HG02610 (cell line): ENCODE results near the gene FXN.
"Not testable (repeated sequence)": the region's sequence is repeated elsewhere in the genome, so short reads cannot be mapped to it uniquely, and the experiment has no call there.

Source experiments
- ATAC-seq: cut with Tn5 transposase; IDR thresholded peaks from one replicate; pipeline ENCODE4 v1.9.1; 2021; ENCODE audit warnings: mild to moderate bottlenecking, moderate library complexity; ENCODE audit not compliant: unreplicated experiment

Gene FXN

DNA sequence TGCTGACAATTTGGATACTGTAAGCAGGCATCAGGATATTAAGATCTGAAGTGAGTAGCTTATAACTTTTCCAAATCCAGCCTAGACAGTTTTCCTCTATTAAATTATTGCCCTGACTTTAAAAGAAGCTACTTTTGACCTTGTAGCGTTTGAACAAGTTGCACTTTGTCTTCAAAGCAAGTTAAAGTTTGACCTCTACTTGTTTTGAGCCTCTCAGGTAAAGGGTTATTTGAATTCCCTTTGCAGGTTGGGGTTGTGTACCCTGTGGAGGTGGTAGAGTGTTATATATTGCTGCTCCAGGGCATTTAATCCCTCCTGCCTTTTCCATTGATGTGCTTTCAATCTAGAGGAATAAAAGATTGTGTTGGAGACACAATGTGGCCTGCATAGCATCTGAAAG is 30.1 kb downstream of the FXN start:
- no peak for ATAC-seq

DNA sequence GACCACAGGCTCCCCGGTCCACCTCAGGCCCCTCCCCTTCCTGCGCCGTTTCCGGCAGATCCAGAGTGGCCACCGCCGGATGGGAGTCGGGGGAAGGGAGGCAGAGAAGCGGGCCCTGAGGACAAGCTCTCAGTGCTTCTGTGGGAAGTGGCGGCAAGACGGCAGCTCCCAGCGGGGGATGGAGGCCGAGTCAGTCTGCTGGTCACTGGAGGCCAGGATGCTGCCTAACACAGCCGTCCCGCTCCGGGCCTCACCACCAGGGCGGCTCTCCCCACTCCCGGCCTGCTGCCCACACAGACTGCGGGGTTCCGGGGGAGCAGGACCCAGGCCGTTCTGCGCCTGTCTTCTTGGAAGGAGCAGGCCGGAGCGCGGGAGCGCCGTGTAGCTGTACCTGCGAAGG is 31.4 kb downstream of the FXN start:
- ATAC-seq: no peak

DNA sequence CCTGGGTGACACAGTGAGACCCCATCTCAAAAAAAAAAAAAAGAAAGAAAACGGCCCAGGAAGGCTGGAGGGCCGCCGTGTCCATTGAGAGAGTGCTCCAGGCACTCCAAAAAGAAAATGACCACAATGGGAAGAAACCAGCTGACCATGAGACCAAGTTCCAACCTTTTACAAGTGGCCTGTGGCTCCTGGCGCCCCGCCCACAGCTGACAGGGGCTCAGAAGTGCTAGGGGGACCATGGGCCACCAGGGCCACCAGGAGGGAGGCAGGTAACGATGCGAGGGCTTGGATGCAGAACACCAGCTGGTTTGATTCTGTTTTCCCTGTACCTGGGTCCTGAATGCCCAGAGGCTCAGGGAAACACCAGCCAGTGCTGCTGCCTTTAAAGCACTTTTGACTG is 34.6 kb downstream of the FXN start:
- no peak for ATAC-seq

DNA sequence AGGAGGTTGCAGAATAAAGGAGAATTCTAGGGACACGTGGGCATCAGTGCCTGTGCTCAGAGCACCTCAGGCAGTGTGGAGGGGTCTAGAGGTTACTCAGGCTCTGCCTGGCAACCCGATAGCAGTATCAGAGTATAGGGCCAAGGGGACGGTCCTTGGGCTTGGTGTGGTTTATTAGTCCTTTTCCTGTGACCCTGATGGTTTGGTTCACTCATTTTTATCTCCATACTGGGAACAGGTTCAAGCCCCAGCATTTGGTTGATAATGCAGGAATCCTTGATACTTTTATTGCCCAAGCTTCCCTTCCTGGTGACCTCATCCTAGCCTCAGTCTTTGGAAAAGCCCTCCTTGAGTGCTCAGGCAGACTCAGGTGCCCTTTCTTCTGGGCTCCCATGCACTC is 35.5 kb downstream of the FXN start:
- ATAC-seq: no peak

DNA sequence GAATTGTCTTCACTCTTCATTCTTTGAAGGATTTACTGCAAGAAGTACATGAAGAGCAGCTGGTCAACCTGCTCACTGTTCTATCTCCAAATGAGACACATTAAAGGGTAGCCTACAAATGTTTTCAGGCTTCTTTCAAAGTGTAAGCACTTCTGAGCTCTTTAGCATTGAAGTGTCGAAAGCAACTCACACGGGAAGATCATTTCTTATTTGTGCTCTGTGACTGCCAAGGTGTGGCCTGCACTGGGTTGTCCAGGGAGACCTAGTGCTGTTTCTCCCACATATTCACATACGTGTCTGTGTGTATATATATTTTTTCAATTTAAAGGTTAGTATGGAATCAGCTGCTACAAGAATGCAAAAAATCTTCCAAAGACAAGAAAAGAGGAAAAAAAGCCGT is 37.6 kb downstream of the FXN start:
- no peak for ATAC-seq

DNA sequence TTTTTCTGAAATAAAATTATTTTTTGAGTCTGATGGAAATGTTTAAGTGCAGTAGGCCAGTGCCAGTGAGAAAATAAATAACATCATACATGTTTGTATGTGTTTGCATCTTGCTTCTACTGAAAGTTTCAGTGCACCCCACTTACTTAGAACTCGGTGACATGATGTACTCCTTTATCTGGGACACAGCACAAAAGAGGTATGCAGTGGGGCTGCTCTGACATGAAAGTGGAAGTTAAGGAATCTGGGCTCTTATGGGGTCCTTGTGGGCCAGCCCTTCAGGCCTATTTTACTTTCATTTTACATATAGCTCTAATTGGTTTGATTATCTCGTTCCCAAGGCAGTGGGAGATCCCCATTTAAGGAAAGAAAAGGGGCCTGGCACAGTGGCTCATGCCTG is 39.2 kb downstream of the FXN start:
- ATAC-seq: no peak

DNA sequence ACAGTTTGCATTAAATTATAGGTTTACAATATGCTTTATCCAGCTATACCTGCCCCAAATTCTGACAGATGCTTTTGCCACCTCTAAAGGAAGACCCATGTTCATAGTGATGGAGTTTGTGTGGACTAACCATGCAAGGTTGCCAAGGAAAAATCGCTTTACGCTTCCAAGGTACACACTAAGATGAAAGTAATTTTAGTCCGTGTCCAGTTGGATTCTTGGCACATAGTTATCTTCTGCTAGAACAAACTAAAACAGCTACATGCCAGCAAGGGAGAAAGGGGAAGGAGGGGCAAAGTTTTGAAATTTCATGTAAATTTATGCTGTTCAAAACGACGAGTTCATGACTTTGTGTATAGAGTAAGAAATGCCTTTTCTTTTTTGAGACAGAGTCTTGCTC is 41.0 kb downstream of the FXN start:
- ATAC-seq: no peak

DNA sequence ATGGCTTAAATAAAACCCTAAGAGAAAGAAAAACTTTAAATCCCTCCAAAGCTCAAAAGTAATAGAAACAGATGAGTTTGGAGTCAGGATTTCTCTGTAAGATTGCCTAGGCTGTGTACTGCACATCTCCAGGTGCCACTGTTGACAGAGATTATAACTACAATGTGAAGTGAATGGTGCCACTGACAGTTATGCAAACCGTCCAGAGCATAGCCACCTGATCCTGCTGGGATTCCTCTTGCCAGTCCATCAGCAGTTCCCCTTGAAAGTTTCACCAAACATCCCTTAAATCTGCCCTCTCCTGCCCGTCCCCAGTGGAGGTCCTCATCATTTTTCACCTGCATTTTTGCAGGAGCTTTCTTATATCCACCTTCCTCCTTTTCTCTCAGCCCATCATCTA is 42.5 kb downstream of the FXN start:
- ATAC-seq: no peak

DNA sequence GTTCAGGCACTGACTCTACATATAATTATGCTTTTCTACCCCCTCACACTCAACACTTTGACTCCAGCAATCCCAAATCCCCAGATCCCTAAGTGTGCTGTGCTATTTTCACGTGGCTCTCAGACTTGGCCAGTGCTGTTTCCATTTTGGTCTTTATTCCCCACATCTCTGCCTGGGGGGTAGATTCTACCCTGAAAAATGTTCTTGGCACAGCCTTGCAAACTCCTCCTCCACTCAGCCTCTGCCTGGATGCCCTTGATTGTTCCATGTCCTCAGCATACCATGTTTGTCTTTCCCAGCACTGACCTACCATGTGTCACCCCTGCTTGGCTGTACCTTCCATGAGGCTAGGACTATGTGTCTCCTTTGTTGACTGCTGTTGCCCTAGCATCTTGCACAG is 43.0 kb downstream of the FXN start:
- no peak for ATAC-seq

DNA sequence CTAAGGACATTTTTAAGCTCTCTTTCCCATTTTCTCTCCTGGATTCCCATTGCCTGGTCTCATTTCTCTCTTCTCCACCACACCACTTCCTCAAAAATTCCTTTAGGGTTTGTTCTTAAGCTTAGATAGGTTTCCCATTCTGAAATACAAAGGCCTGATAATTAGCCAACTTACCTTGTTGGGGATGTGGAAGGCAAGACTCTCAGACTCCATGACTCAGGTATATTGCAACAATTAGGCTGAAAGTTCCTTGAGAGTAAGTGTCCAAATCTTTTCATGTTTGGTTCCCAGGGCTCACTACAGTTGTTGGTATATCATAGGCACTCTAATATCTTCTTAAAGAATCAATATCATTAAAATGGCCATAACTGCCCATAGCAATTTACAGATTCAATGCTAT is 43.6 kb downstream of the FXN start:
- ATAC-seq: no peak

DNA sequence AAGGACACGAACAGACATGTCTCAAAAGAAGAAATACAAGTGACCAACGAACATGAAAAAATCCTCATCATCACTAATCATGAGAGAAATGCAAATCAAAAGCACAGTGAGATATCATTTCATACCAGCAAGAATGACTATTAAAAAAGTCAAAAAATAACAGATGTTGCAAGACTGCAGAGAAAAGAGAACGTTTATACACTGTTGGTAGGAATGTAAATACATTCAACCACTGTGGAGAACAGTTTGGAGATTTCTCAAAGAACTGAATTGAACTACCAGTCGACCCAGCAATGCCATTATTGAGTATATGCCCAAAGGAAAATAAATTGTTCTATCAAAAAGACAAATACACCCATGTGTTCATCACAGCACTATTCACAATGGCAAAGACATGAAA is 45.7 kb downstream of the FXN start:
- no peak for ATAC-seq

DNA sequence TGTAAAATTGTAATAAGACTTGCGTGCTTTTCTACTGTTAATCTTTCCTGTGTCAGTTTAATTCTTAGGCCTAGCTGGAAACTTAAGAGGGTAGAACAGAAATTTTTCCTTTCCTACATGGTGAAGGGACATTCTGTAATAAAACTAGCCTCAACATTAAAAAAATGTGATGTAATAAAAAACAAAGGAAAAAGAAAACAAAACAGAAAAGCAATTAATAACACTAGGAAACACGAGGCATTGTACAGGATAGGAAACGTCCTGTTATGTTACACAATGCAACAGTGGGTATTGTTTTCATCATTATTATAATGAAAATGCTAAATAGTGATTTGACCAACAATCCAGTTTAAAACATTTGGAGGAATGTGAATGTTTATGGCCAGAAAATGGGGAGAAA is 47.8 kb downstream of the FXN start:
- ATAC-seq: no peak

DNA sequence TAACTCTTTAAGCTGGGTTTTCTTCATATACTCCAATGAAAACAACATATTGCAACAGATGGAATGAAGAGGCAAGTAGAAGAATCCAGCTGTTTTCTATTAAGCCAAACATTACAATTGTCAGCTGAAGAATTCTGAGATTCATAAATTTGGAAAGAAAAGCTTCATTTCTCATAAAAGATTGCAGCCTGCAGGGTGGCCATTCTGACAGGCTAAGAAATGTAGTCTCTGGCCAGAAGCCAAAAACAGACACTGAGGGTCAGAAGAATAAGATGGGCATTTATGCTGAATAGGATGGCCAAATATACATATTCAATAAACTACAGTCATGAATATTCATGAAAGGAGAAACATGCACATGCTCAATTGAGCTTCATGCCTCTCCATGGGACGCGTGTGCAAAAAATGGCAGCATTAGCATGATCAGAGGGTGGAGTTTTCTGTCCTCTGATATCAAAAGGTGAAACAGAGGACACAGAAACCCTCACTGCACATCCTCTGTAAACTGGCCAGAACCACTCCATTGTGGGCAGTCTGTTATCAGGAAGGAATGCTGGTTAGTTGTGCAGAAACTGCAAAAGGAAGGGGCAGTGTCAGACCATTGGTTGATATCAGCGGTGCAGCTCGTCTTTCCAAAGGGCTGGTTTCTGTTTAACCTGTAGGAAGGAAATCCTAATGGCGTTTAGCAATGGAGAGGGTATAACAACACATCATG is 50.2 kb downstream of the FXN start:
- ATAC-seq: no peak

DNA sequence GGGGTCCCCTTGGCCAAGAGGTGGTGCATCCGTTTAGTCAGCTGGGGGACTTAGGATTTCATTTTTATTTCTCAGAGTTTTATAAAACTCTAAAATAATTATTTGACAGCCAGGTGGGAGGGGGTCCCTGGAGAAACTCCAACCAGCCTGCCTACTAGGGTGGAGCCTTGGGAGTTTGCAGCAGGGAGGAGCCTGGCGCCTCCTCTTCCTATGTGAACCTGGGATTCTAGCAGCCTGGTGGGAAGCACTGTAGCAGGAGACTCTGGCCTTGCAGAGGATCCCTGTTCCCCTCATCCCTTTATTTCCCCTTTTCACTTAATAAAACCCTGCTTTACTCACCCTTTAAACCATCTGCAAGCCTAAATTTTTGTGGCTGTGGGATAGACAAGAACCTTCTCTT is 50.8 kb downstream of the FXN start:
- no peak for ATAC-seq

DNA sequence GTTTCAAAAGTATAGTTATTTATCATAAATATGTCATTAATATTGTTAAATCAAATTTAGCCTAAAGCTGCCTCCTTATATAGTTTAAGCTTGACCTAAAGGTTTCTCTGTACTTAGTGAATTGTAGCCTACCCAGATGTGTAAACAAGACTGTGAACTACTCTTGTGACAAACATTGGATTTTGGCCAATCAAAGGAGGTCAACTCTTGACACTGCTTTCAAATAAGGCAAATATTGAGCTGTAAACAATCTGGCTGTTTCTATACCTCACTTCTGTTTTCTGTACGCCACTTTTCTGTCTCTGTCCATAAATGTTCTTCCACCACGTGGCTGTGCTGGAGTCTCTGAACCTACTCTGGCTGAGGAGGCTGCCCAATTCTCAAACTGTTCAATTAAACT is 51.2 kb downstream of the FXN start:
- no peak for ATAC-seq

DNA sequence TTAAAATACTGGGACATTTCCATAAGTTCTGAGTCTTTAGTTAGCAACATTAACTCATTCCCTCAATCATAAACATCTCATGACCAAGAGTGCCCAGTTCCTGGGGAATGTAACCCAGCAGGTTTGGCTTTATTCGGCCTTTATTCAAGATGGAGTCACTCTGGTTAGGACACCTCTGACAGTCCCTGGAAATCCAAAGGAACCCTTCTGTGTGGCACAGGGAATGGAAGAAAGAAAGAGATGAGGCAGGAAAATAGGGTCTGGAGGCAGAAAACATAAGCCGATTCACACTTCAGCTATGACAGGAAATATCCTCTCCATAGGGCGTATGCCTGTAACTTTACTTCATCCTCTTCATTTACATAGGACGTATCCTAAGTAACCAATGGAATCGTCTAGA is 53.5 kb downstream of the FXN start:
- no peak for ATAC-seq

DNA sequence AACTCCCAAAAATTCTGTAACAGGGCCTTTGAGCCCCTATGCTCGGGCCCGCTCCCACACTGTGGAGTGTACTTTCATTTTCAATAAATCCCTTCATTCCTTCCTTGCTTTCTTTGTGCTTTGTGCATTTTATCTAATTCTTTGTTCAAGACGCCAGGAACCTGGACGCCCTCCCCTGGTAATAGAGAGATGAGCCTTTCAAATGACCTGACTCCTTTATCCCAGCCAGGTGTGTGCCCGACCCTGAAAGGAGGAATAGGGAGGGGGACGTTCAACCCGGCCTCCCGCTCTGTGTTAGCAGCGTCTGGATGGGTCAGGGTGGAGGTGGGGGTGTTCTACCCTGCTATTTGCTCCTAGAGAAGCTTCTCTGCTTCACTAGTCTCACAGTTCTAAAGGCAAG is 53.9 kb downstream of the FXN start:
- ATAC-seq: no peak

DNA sequence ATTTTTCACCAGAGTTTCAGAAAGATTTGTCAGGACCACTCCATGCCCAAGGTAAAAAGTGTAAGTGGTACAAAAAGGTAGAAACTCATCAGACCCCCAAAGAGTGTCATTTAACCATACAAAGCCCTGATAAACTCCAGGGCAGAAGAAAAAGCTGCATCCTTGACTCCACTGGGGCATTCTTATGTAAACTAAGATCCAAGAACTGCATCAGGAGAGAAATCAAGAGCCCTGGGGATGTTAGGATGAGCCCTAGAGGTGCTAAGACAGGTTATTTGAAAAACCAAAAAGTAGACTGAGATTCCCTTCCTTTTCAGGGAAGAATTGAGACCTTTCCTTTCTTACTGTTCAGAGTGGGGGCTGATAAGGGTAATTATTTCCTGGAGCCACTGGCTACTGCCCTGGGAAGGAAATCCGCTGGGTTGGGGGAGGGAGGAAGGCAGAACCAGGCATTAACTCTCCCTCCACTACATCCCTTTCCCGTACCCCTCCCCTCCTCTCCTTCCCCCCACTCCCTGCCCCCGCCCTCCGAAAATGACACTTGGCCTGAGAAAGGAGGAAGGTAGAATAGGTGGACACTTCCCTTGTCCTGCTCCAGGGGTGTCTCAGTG is 54.7 kb downstream of the FXN start:
- ATAC-seq: no peak

DNA sequence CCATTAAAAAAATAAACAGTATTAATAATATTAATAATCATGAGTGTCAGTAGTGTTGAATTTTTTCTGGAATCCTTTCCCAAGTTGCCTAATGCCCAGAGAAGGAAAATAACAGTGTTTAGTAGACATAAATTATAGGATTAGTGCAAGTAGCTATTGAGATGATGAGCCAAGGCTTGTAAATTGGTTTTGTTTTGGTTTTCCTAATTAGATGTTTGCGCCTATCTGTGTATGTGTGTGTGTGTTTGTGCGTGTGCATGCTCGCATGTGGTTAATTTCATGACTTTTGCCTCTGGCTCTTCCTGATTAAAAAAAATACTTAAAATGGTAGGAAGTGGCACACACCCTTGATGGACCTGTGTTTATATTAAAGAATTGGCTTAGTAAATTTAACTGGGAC is 55.4 kb downstream of the FXN start:
- ATAC-seq: no peak

DNA sequence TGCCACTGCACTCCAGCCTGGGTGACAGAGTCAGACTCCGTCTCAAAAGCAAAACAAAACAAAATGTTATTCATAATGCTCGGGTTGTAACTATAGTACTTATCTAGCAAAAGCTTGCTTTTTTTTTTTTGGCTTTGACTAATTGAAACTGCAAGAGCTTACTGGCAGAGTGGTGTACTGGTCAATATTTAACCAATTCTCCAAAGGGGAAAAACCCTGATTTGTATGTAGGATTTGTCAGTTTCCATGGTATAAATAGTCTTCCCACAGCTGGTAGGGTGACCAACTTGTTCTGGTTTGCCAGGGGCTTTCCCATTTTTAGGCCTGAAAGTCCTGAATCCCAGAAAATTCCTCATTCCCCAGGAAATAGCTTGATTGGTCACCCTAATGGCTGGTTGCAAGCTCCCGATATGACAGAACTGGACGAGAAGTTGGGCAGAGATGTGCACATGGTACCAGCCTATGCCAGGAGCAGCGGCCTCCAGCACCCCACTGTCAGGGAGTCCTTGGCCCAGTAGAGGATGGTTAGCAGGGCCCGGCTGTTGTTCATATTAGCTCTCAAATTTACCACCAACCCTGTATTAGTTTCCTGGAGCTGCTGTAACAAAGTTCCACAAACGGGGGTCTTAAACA is 58.0 kb downstream of the FXN start:
- no peak for ATAC-seq

DNA sequence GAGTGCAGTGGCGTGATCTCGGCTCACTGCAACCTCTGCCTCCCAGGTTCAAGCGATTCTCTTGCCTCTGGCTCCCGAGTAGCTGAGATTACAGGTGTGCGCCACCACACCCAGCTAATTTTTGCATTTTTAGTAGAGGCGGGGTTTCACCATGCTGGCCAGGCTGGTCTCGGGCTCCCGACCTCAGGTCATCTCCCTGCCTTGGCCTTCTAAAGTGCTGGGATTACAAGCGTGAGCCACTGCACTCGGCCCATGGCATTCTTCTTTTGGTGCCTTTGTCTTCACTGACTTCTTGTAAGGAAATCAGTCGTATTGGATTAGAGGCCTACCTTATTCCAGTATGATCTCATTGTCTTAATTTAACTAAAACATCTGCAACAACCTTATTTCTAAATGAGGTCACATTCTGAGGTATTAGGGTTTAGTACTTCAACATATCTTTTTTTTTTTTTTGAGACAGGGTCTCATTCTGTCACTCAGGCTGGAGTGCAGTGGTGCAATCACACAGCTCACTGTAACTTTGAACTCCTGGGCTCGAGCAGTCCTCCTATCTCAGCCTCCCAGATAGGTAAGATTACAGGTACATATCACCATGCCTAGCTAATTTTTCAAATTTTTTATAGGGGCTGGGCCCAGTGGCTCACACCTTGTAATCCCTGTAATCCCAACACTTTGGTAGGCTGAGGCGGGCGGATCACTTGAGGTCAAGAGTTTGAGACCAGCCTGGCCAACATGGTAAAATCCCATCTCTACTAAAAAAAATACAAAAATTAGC is 59.0 kb downstream of the FXN start:
- ATAC-seq: not testable (repeated sequence)

DNA sequence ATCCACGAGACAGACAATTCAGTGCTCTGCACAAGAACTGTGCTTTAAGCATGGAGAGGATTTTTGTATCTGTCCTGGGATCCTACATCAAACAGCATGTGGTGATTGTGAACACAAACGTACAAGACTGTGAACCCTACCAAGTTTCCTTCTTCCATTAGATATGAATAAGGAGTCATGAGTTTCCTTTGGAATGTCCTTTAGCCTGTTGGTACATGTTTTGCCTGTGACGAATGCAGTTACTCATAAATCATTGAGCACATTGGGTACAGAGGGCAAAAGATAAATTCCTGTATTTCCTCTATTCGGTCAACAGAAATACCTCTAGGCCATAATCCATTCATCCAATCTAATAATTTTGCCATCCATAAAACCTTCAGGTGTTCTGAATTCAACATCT is 61.5 kb downstream of the FXN start:
- ATAC-seq: no peak
